Kidney (tissue), 14 donors: Measurements from ENCODE around the gene LGALS3BP. TPM values are rescaled to one million over a fixed set of nuclear protein-coding genes. Genes with fewer than 3 reads are reported as not detected.

Experiments
- DNase-seq, 5 donors: peaks; one replicate each; pipeline ENCODE4 v3.0.0-alpha.2; 2013 to 2020
- FAIRE-seq: peaks from 2 replicates; lab custom pipeline; 2012; peaks lifted over from hg19 to GRCh38; lab: Jason Lieb, UNC
- H3K27ac ChIP-seq, 2 donors: one replicate each; pipeline ENCODE4 v1.7.0; 2013; ENCODE audit warnings: low read depth in 2 of 2, low read length in 2 of 2, inconsistent platforms in 1 of 2
- H3K27me3 ChIP-seq: one replicate; pipeline ENCODE4 v1.7.1; 2013; ENCODE audit warnings: low read length, inconsistent platforms; ENCODE audit not compliant: control insufficient read depth, insufficient read depth
- H3K36me3 ChIP-seq, 3 donors: one replicate each; pipeline versions ENCODE4 v1.7.0 to v1.7.1; 2013; ENCODE audit warnings: low read length in 3 of 3, control low read depth in 1 of 3, inconsistent platforms in 1 of 3; ENCODE audit not compliant: insufficient read depth in 3 of 3, control insufficient read depth in 2 of 3
- H3K4me1 ChIP-seq, 3 donors: one replicate each; pipeline versions ENCODE4 v1.7.0 to v1.7.1; 2013; ENCODE audit warnings: low read length in 3 of 3, inconsistent platforms in 1 of 3, low read depth in 1 of 3; ENCODE audit not compliant: control insufficient read depth in 2 of 3, insufficient read depth in 2 of 3
- H3K4me3 ChIP-seq, 3 donors: one replicate each; pipeline versions ENCODE4 v1.7.0 to v1.8.1; 2013; ENCODE audit warnings: low read length in 3 of 3, control low read depth in 1 of 3, inconsistent platforms in 1 of 3
- H3K9ac ChIP-seq, 3 donors: one replicate each; pipeline versions ENCODE4 v1.7.0 to v1.7.1; 2013; ENCODE audit warnings: low read length in 3 of 3, control low read depth in 1 of 3, inconsistent platforms in 1 of 3
- H3K9me3 ChIP-seq, 3 donors: one replicate each; pipeline versions ENCODE4 v1.7.0 to v1.7.1; 2013; ENCODE audit warnings: low read length in 3 of 3, control low read depth in 1 of 3, inconsistent platforms in 1 of 3; ENCODE audit not compliant: control insufficient read depth in 2 of 3, insufficient read depth in 1 of 3
- CTCF ChIP-seq: IDR thresholded peaks from 3 replicates; pipeline ENCODE4 v1.5.1; 2012; ENCODE audit warnings: mild to moderate bottlenecking, moderate library complexity, borderline replicate concordance; ENCODE audit not compliant: insufficient read depth; ENCODE audit errors: extremely low read depth
- intact Hi-C: fragments of 100-400 bp; cut with DNase I; formaldehyde crosslinking; loops from one replicate; pipeline ENCODE4 v1.11.1; 2022
- polyA plus RNA-seq: library from polyadenylated mRNA; stranded (reverse); fragments of 350-450 nt; fragmentation: Illumina TruSeq; extraction: RNeasy Lipid Tissue Mini Kit (QIAGEN cat#74804); gene quantifications from one replicate; pipeline ENCODE4 v1.2.3, GENCODE V29; 2014; ENCODE audit warnings: low read depth, low replicate concordance; ENCODE audit not compliant: insufficient read depth
- total RNA-seq: library from RNA; stranded (reverse); fragmentation: NEBNext Ultra II Directional; extraction: Animal tissue kit (Norgen Biotek cat#: 25700); gene quantifications from one replicate; pipeline ENCODE4 v1.2.1, GENCODE V29; 2021
- donor health status: control.
- donor health status: control.
- donor health status: control.
- donor health status: control.
- donor health status: control.
- donor health status: DM: yes; HTN: yes; CAD: no.
- donor health status: Normal renal cell carcinoma (clear cell type).

LGALS3BP gene
- total and polyA plus RNA-seq, 2 donors from 2014 or later, result 240 to 310 TPM

DNA sequence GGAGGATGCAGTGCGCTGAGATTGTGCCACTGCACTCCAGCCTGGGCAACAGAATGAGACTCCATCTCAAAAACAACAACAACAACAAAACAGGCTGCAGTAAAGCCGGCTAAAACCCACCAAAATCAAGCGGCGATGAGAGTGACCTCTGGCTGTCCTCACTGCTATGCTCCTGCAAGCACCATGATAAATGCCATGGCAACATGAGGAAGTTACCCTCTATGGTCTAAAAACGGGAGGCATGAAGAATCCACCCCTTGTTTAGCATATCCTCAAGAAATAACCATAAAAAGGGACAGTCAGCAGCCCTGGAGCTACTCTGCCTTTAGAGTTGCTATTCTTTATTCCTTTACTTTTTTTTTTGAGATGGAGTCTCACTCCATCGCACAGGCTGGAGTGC is 8.4 kb upstream of the LGALS3BP start:
- no peak for FAIRE-seq

GRCh38 chr17:78986649-78987328 is 7.1 kb upstream of the LGALS3BP start:
- peaks cover 0 to 7% (median 2%) of the 10 kb centered on the region in 3 donors for H3K4me1 ChIP-seq
- H3K9me3 ChIP-seq, result no peaks in the 10 kb centered on the region
- peaks cover 0 to 5% (median 3%) of the 10 kb centered on the region in 3 donors for H3K36me3 ChIP-seq
- intact Hi-C loops, result no loop called here
- H3K27me3 ChIP-seq, result no peaks in the 10 kb centered on the region
- FAIRE-seq (no peak), DNase-seq (peak in 3 of 5 donors; percentile 33 to 64 (median 53))
- H3K4me3 ChIP-seq, result peak overlapping the region; percentile 55 to 60 (median 57)
- H3K27ac ChIP-seq, result peak overlapping the region; percentile 76 to 87
- TF ChIP-seq CTCF, result no peak
- H3K9ac ChIP-seq, result peak overlapping the region in 2 of 3 donors; percentile 33 to 36

More for the DNA sequence above, 8.4 kb upstream of the LGALS3BP start:
- peak overlapping the region in 1 of 3 donors; percentile 32 for H3K4me3 ChIP-seq
- peaks cover 0 to 7% (median 2%) of the 10 kb centered on the region in 3 donors for H3K4me1 ChIP-seq
- no peaks in the 10 kb centered on the region for H3K27me3 ChIP-seq
- H3K36me3 ChIP-seq, result peaks cover 0 to 5% (median 3%) of the 10 kb centered on the region in 3 donors
- intact Hi-C loops, result no loop called here
- peak overlapping the region in 1 of 2 donors; percentile 51 for H3K27ac ChIP-seq
- no peak for TF ChIP-seq CTCF
- H3K9ac ChIP-seq, result no peak overlapping the region
- no peaks in the 10 kb centered on the region for H3K9me3 ChIP-seq
- DNase-seq, result peak in 1 of 5 donors; percentile 8

DNA sequence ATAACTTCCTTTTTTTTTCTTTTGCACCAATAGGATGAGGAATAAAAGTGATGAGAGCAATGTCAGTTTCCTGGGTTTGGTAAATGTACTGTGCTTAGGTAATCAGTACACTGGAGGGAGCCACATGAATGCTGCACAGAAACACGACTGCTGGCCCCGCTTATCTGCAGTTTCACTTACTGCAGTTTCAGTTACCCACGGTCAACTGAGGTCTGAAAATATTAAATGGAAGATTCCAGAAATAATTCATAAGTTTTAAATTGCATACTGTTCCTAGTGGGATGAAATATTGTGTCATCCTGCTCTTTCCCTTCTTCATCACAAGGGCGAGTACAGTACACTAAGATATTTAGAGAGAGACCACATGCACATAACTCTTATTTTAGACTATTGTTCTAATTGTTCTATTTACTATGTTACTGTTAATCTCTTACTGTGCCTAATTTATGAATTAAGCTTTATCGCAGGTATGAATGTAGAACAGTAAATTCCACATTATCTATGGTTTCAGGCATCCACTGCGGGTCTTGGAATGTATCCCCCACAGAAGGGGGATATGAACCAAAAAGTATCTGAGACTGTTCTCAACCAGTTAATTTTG is 6.4 kb upstream of the LGALS3BP start:
- intact Hi-C loops, result no loop called here
- peak overlapping the region; percentile 76 to 87 for H3K27ac ChIP-seq
- peak overlapping the region; percentile 55 to 60 (median 57) for H3K4me3 ChIP-seq
- peak; percentile 35 for TF ChIP-seq CTCF
- no peaks in the 10 kb centered on the region for H3K9me3 ChIP-seq
- peaks cover 0 to 5% (median 1%) of the 10 kb centered on the region in 3 donors for H3K36me3 ChIP-seq
- H3K4me1 ChIP-seq, result peaks cover 0 to 7% (median 2%) of the 10 kb centered on the region in 3 donors
- DNase-seq (peak in 2 of 5 donors; percentile 27 to 68), FAIRE-seq (no peak)
- no peaks in the 10 kb centered on the region for H3K27me3 ChIP-seq
- H3K9ac ChIP-seq, result peak overlapping the region in 2 of 3 donors; percentile 33 to 36
